ENCODE results near the gene PRSS8. TPM values are rescaled to one million over a fixed set of nuclear protein-coding genes. Genes with fewer than 3 reads are reported as not detected.

Gene PRSS8
- total and polyA plus RNA-seq, 3 donors from 2014 or later, result 0.74 to 1.5 (median 0.79) TPM

DNA sequence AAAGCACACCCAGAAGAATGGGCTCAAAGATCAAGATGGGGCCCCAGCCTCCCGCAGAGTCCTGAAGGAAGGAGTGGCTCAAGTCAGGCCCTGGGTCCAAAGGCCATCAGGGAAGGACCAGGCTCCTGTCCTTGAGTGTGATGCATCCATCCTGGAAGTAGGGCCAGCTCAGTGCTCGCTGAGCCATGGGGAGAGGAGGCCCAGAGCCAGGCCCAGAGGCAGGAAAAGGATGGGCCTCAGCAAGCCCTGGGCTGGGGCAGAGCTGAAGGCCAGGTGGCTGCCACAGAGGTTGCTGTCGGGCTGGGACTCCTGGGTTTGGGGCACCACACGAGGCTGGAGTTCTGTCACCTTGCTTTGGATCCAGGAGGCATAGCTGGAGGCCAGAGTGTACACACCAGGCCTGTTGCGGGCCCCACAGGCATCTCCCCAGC lies 3.7 kb downstream of the PRSS8 start:
- 89 to 92% methylated on average over 3 to 5 of the region's 5 CpGs for whole genome bisulfite sequencing, 2 donors
- no peak for DNase-seq
- no peaks in the 10 kb centered on the region for H3K9me3 ChIP-seq
- no peak overlapping the region for H3K27ac ChIP-seq
- no peak overlapping the region for H3K4me3 ChIP-seq
- peaks cover 5% of the 10 kb centered on the region for H3K36me3 ChIP-seq (ENCODE audit: low read depth, missing control alignments)
- H3K27me3 ChIP-seq, result no peaks in the 10 kb centered on the region
- intact Hi-C loops (cut with DNase I; ENCODE audit: low total_unique reads), result no loop called here
- TF ChIP-seq, protein P1, sequence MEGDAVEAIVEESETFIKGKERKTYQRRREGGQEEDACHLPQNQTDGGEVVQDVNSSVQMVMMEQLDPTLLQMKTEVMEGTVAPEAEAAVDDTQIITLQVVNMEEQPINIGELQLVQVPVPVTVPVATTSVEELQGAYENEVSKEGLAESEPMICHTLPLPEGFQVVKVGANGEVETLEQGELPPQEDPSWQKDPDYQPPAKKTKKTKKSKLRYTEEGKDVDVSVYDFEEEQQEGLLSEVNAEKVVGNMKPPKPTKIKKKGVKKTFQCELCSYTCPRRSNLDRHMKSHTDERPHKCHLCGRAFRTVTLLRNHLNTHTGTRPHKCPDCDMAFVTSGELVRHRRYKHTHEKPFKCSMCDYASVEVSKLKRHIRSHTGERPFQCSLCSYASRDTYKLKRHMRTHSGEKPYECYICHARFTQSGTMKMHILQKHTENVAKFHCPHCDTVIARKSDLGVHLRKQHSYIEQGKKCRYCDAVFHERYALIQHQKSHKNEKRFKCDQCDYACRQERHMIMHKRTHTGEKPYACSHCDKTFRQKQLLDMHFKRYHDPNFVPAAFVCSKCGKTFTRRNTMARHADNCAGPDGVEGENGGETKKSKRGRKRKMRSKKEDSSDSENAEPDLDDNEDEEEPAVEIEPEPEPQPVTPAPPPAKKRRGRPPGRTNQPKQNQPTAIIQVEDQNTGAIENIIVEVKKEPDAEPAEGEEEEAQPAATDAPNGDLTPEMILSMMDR (IDR thresholded peaks at IDR 0.05), result no peak
- TF ChIP-seq POLR2A (IDR thresholded peaks at IDR 0.05), result no peak
- peaks cover 30% of the 10 kb centered on the region for H3K4me1 ChIP-seq

DNA sequence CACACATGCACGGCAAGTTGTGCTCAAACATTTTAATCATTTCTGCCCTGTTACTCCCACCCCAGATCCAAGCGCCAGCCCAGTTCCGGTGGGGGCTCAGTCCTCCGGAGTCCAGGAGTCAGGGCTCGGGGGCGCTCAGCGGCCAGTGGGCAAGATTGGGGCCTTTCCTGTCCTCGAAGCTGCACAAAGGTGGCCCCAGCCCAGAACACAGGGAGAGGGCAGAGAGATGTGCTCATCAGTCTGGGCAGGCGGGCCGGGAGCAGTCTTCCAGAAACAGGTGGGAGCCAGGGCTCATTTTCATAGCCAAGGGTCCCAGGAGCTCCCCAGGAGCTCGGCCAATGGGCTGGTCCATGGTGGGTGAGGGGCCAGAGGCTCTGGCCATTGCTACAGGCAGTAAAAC lies 4.1 kb downstream of the PRSS8 start:
- Histone ChIP-seq H3K4me1 (peaks cover 30% of the 10 kb centered on the region), H3K4me3 (no peak overlapping the region), H3K9me3 (no peaks in the 10 kb centered on the region), H3K36me3 (ENCODE audit: low read depth, missing control alignments) (peaks cover 5% of the 10 kb centered on the region), H3K27ac (no peak overlapping the region), H3K27me3 (no peaks in the 10 kb centered on the region)
- 88 to 100% methylated on average over 2 to 11 of the region's 11 CpGs for WGBS, 2 donors
- no peak for DNase-seq
- intact Hi-C loops (cut with DNase I; ENCODE audit: low total_unique reads), result no loop called here
- TF ChIP-seq, protein P1 (IDR thresholded peaks at IDR 0.05), result no peak
- no peak for TF ChIP-seq POLR2A (IDR thresholded peaks at IDR 0.05)

DNA sequence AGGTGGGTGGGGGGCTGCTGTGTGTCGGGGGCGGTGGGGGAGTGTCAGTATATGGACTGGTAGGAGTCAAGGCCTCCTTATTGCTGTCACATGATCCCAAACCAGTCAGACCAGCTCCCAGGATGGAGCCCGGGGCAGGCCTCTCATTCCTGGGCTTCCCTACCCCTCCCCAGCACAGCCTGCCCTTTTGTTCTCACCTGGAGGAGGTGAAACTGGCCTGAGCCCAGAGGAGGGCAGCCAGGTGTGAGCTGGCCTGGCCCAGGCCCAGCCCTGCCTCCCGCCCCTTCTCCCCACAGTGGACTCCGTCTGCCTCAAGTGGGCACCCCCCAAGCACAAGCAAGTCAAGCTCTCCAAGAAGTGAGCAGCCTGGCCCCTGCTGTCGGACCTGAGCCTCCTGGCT lies 4.6 kb downstream of the PRSS8 start:
- WGBS, 2 donors, result 40 to 81% methylated on average over 1 to 6 of the region's 6 CpGs
- Histone ChIP-seq H3K4me3 (no peak overlapping the region), H3K27ac (no peak overlapping the region), H3K27me3 (no peaks in the 10 kb centered on the region), H3K9me3 (no peaks in the 10 kb centered on the region), H3K4me1 (peaks cover 30% of the 10 kb centered on the region), H3K36me3 (ENCODE audit: low read depth, missing control alignments) (peaks cover 5% of the 10 kb centered on the region)
- no peak for TF ChIP-seq POLR2A (IDR thresholded peaks at IDR 0.05)
- TF ChIP-seq, protein P1 (IDR thresholded peaks at IDR 0.05), result no peak
- DNase-seq, result no peak
- intact Hi-C loops (cut with DNase I; ENCODE audit: low total_unique reads), result no loop called here

DNA sequence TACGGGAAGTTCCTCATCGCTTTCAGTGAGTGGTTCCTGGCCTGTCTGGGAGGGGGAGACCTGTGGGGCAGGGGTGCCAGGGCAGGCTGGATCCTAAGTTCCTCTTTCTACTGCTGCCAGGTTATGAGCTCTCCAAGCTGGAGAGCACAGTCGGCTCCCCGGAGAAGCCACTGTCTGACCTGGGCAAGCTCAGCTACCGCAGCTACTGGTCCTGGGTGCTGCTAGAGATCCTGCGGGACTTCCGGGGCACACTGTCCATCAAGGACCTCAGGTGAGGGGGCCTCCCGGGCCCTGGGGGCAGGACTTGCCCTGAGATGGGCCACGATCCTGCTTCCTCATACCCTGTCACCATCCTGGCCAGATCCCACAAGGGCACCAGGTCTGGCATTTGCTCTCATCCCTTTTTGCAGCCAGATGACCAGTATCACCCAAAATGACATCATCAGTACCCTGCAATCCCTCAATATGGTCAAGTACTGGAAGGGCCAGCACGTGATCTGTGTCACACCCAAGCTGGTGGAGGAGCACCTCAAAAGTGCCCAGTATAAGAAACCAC lies 5.1 kb downstream of the PRSS8 start:
- Histone ChIP-seq H3K9me3 (no peaks in the 10 kb centered on the region), H3K4me1 (peaks cover 30% of the 10 kb centered on the region), H3K4me3 (no peak overlapping the region), H3K27me3 (no peaks in the 10 kb centered on the region), H3K27ac (peak overlapping the region; percentile 57 to 89), H3K36me3 (ENCODE audit: low read depth, missing control alignments) (peaks cover 5% of the 10 kb centered on the region)
- 71 to 100% methylated on average over 2 to 10 of the region's 10 CpGs for WGBS, 2 donors
- intact Hi-C loops (cut with DNase I; ENCODE audit: low total_unique reads), result no loop called here
- no peak for TF ChIP-seq POLR2A (IDR thresholded peaks at IDR 0.05)
- TF ChIP-seq, protein P1 (IDR thresholded peaks at IDR 0.05), result no peak
- no peak for DNase-seq
